ENCODE measurements around the gene EGFR.

Gene EGFR

GRCh38 chr7:55043691-55044370 is 25.0 kb downstream of the EGFR start:
- no peak for DNase-seq

GRCh38 chr7:55044371-55044717 is 25.5 kb downstream of the EGFR start:
- DNase-seq: no peak

DNA sequence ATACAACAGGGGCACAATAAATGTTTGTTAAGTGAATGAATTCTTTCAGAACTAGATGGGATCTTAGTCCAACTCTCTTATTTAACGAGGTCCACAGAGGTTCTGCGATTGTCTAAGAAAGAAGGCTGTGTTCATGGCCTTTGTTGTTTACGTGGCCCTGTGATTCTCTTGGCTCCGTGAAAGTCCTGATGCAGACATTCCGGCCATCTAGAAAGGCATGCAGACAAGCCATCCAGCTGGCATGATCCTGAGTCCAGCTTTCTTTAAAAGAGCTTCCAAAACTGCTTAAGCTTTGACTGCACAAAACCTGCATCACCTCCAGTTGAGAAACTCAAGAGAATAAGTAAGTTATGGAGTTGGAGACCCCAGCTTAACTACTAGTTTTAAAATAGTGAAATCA is 26.0 kb downstream of the EGFR start:
- no peak for DNase-seq

DNA sequence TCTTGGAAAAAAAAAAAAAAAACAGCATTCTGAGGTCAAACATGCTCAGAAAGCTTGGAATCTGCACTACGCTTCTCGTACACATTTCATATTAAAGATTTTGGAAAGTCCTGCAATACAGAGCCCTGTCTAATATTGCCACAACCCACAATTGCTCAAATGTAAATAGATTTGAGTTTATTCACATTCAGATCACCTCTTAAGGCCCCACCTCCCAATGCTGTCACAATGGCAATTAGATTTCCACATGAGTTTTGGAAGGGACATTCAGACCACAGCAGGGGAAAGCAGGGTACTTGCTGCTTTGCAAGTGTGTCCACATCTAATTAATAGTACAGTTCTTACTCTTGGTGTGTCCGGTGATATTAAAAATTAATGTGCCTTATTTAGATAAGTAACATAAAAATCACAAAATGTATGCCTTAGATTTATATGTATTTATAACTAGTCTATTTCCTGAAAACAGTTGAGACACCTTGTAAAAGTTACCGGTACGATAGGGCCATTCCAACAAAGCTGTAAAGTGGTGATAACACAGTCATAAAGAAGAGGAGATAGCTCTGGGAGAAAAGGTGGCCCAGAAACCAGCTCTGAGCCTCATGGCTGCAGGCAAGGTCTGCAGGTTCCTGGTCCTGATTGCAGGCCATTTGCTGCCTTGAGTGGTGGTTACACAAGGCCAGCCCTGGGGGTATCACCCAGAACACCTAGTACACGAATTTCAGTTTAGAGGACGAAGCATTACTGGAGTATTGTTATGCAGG is 27.9 kb downstream of the EGFR start:
- DNase-seq: no peak

DNA sequence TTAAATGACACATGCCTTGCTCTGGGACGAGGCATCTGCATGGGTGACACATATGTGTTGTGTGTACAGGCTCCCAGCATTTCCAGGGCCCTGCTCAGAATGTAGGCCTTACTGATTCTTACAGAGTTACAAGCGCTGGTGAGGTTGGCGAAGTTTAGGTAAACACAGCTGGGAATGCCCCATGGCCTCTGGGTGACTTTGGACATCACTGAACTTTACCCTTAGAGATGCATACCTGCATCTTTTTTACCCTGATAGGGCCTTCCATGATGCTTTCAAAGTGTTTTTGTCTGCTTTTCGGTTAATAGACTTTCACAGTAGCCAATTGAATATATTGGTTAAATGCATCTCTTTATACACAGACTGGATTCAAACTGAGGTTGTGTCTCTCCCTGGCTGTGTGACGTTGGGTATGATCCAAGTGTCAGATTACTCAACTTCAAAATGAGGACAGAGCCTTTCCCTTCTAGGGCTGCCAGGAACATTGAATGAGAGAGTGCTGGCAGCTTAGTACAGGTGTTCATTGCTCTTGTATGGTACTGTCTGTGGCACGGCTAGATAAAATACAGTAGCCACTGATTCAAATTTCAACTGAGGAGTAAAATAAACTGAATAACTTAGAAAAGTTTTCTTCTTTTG is 29.5 kb downstream of the EGFR start:
- DNase-seq: no peak

- DNase-seq: peak; percentile 21
Measured at GRCh38 chr7:55050281-55050680, 31.5 kb downstream of the EGFR start.

- DNase-seq: no peak
Measured at GRCh38 chr7:55052081-55052480, 33.3 kb downstream of the EGFR start.

DNA sequence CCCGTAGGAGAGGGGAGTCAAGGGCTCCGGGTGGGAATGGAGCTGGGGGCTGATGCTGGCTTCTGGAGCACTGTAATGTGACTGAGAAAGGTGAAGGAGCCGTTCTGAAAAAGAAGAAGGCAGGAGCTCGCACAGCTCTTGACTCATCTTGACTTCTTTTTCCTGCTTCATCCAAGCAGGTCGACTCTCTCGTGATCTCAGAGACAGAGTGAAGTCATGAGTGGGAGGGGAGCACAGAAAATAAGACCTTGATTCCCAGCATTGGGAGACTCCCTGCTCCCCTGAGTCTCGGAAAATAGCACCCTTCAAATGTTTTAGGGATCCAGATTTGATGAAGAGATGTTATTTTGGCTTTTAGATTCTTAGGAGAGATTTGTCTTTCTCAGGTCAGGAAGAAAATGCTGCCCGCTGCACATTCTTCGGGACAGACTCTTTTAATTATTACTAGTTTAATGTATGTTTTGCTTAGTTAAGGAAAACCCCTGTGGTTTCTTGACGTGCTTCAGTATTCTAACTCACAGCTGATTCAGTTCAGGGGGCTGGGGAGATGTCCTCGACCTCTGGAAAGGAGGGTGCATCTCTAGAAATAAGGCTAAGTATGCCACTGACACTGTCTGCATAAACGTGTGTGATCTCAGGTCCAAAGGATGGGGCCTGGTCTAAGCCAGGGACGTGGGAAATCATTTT is 34.1 kb downstream of the EGFR start:
- no peak for DNase-seq

DNA sequence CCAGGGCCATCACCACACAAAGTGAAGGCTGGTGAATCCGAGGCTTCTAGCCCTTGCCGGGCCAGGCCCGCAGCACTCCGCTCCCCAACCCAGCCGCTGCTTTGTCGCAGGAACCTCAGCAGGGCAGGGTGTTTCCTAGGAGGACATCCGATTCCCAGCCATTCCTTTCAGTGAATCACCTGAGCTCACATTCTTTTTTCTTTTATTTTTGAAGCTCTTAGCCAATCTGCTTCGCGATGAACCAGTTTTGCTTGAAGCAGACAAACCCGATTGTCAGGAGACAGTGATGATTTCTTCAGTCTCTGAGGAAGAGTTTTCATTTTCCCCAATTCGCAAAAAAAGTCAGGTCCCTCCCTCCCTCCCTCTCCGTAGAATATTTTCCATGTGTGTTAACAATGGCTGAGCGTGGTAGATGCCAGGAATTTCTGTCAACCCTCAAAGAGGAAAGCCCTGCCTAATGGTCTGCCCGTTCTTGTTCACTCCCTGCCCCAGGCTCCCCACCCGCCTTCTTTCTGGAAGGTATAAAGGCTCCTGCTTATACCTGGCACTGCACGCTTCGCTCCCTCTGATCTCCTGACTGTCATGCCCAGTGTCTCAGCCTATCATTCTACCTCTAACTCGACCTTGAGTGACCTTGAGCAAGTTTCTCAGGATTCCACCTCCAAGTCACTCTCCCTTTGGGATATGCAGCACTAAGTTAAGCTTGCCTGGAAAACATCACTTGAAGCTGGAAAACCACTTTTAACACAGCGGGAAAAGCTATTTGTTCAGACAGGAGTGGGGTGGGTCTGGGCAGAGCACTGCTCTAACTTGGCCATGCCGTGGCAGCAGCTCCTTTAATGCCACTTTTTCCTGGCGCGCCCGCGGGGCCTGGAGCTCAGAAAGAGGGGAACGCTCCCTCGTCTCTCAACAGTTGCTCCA is 35.1 kb downstream of the EGFR start:
- DNase-seq: no peak

DNA sequence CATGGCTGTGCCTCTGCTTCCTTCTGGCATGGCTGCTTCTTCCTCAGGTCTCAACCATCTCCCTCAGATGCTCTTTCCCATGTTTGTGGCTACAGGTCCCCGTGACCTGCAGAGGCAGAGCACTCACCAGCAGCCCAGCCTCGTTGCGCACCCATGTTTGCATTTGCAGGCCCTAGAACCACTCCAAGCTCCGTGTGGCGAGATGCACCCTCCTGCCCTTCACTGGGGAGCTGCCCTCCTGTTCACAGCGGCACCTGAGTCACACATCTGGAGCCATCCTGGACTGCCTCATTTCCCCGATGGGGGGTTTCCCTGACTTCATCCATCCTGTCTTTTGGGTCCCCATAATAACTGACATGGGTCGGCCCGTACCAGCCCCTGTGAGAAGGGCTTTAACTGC is 35.9 kb downstream of the EGFR start:
- DNase-seq: no peak

GRCh38 chr7:55055479-55055878 is 36.7 kb downstream of the EGFR start:
- no peak for DNase-seq

DNA sequence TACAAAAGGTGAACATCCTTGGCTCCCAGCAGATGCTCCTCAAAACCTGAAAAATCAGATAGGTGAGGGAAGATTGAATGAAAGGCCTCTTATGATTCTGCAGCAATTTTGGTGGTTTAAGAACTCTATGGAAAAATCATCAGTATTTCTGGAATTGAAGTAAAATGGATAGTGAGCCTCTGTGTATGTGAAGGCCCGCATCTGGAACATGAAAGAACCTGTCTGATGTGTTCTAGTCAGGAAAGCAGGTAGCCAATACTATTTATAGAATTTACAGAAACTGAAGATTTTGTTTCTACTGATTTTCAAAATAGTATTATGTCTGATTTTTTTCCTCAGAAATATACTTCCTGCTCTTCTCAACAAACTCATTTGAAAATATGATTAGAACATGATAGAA is 37.3 kb downstream of the EGFR start:
- DNase-seq: no peak

DNA sequence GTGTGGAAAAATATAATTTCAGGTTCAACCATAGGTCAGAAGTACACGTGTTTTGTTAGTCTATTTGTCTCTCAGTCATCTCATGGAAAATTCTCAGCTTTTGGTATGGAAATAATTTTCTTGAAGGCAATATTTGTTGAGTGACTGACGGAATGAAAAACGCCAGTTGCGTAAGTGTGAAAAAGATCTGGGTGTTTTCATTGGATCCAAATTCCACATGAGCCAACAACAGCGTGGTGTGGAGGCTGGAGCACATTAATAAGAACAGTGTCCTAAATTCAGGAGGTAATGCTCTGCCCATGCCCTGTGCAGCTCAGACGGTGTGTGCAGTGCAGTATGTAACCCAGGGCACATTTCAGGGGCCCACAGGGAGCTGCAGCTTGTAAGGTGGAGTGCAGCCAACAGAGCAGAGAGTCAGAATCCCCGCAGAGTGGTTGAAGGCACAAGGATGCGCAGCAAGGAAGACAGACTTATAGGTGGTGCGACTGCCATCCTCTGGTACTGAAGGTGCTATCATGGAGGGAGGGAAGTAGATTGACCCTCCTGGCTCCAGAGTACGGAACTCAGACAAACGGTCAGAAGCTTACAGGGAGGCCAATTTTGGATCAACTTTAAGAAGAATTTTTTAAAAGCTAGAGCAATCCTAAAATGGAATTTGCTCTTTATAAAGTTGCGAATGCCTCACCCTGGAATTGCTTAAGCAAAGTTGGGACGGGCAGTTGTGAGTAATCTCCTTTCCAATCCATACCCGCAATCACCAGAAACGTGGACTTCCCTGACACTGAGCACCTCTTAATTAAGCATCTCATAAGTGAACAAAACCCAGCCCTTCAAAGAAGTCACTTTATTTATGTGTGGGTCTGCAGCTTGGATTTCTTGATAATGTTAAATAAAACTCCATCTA is 38.0 kb downstream of the EGFR start:
- DNase-seq: no peak

DNA sequence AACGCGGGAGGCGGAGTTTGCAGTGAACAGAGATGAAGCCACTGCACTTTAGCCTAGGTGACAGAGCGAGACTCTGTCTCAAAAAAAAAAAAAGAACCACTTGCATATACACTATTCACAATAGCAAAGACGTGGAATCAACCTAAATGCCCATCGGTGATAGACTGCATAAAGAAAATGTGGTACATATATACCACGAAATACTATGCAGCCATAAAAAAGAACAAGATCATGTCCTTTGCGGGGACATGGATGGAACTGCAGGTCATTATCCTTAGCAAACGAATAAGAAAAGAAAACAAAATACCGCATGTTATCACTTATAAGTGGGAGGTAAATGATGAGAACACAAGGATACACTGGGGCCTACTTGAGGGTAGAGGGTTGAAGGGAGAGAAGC is 39.5 kb downstream of the EGFR start:
- DNase-seq: no peak

- DNase-seq: no peak
Measured at GRCh38 chr7:55059021-55059420, 40.2 kb downstream of the EGFR start.

DNA sequence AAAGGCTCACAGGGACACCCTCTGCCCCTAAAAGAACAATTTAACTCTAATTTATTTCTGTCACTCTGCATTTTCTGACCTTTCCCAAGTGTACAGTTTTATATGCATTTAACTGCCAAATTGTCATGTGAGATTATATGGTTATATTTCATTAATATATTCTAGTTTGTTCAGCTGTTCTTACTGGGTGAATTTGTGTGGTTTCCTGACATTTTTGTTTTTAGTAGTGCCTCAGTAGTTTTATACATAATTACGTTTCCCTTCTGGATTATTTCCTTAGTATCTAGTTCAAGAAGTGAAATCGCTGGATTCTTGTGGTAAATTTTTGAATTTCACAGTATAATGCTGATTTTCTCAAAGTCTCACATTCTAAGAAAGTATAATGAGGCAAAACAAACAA is 41.3 kb downstream of the EGFR start:
- DNase-seq: no peak

DNA sequence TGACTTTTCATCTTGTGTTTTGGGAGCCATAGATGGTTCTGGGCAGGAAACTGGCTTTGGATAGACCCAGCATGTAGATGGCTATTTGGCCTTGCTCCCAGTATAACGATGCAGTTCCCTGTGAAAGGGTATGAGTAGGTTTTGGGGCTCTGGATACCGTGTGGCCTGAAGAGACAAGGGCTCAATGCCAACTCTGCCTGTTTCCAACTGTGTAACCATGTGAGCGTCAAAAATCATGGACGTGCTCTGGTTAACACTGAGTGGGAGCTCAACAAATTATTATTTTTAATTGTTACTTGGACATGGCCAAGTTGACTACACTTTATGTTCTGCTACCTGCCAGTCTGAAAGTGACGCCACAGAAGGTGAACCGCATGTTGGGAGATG is 41.8 kb downstream of the EGFR start:
- DNase-seq: no peak

DNA sequence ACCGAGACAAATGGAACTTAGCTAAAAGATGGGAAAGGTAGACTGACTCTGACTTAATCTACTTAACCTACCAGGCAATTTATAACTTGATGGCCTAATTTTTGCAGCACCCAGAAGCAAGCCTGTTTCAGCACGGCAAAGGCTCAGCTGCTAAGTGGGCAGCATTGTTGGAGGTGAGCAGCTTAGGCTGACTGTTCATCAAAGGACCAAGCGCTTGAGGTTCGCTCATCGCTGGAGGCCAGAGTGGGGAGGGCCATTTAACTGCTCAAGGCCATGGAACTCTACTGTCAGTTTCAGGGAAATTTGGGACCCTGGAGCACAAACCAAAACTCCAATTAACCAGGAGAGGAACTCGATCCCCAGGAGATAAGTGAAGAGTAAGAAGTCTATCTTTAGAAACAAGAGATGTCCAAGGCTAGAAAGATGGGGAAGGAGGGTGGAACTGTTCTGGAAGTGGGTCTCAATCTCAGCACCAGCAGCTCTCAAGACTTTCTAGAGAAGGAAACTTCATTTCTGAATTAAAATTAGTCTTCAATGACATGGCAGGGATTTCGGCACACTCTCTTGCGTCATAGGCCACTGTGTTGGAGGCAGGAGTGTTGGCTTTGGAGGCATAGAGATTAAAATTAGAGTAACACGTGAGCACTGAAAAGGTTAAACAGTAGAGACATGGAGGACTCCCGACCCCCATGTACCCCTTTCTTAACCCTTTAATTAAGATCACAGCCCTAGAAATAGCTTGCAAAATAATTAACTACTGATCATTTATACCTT is 43.1 kb downstream of the EGFR start:
- no peak for DNase-seq

GRCh38 chr7:55063061-55063460 is 44.2 kb downstream of the EGFR start:
- DNase-seq: no peak

DNA sequence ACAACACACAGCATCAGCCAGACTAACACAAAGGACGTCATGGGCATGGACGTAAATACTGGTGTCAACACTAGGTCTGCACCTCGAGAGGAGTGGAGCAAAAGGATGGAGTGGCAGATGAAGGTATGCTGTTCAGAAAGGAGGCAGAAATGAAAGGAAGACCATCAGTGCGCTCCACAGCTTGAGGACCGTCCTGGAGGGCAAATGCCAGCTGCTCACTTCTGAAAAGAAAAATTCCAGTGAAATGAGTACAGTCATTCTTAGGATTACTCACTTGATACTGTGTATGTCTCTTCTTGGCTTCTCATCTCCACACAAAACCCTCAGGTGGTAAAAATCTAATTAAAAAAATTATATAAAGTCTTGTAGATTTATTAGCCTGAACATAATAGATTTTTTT is 44.8 kb downstream of the EGFR start:
- DNase-seq: no peak

GRCh38 chr7:55065079-55065478 is 46.3 kb downstream of the EGFR start:
- no peak for DNase-seq
